Measurements from ENCODE around the gene BACH2. TPM values are rescaled to one million over a fixed set of nuclear protein-coding genes. Genes with fewer than 3 reads are reported as not detected.
A peak's percentile ranks its signal among the peaks of the same experiment; 100 is the strongest.

BACH2 gene
- polyA plus RNA-seq, 1 donor, result 11.4 TPM

- DNase-seq, result no peak
These were observed 58.0 kb downstream of the BACH2 start for GRCh38 chr6:90238496-90239266.

DNA sequence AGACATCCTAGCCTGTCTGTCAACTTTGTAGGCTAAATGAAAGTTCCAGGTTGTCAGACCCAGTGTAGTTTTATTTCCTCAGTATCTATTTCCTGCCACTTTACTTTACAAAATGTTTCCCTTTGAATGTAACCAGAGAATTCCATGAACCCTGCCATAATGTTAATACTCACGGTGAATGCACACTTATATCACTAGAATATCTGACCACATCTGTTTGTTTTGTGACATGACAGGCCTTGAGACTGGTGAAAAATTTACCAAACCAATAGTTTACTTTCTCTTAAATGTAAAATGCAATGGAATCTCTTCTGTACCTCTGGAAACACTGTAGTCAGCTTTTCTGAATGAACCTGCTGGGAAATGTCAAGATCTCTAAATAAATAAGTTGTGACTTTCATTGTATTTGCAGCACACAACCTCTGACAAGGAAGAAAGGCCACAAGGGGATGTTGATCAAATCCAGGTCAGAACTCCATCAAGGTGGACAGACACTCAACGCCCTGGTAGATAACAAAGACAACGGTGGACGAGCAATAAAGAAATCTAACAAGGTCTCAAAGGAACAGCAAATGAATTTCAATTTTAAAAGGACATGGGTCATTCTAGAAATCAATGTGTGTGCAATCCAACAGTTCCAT, 59.2 kb downstream of the BACH2 start:
- no peak for DNase-seq

GRCh38 chr6:90233994-90234393, 62.6 kb downstream of the BACH2 start:
- no peak for DNase-seq

DNA sequence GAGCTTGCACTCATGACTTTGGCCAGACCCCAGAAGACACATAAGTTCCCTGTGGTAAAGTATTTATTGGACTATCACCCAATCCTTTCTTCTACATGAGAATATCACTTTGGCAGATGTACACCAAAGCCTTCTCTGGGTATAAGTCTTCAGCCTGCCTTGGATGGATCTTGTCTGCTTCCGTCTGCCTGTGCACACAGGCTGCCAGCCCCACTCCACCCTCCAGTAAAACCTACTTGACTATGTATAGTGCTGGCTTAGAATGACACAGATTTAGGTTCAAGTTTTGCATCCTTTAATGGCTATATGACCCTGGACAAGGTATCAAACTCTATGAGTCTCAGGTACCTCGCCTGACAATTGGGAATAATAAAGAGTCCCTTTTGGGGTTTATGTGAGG, 63.4 kb downstream of the BACH2 start:
- DNase-seq, result no peak

DNA sequence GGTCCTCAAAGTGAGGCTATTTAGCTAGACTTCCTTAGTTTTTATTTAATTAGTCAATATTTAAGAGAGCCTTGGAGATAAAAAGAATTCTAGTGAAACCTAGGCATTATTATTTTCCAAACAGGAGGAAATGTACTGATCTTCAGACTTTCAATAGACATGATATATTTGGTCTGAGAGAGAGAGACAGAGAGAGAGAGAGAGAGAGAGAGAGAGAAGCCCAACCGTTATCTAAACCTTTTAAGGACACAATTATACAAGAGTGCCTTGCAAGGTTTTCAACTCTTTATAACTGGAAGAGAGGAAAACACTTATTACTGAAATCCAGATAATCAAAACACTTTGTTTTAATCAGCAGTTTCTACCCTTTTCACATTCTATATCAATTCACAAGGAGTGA, 64.8 kb downstream of the BACH2 start:
- no peak for DNase-seq

DNA sequence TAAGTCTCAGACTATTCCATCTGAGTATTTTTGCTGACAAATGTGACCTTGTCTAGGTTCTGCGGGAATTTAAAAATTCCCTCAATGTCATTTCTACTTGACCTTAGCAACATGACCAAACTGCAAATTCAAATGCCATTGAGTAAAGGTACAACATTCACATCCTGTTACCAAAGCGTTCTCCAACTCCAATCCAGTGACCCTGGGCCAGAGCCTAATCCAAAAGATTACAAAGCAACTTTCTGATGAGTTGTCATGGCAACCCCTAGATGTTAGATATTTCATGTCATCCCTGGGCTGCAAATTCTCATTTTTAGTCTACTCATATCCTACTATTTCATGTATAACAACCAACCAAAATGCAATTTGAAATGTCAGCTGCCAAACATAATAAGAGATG, 65.3 kb downstream of the BACH2 start:
- no peak for DNase-seq

- DNase-seq, result peak; percentile 35
These were observed 66.0 kb downstream of the BACH2 start for GRCh38 chr6:90230548-90231215.

DNA sequence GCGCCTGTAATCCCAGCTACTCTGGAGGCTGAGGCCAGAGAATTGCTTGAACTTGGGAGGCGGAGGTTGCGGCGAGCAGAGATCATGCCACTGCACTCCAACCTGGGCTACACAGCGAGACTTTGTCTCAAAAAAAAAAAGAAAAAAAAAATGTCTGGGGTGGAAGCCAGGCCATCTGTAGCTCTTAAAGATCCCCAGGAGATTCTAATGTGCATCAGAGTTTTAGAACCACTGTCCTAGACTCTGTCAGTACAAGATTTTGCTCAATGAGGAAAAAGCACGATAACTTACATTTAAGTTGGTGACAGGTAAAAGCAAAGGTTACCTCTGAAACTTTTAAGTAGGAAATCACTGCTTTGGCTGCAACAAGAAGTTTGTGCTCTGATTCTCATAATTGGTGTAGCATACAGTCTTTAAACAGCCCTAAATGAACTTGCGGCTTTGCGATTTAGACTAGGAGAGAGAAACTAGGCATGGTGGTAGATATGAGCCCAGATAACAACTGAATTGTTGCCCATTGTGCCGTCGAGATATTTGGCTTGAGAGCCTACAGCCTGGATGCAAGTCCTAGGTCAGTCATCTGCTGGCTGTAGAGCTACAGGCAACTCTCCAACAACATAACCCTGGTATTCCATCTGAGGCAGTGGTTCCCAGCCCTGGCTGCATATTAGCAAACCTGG, 67.2 kb downstream of the BACH2 start:
- DNase-seq, result no peak

GRCh38 chr6:90227673-90228072, 69.0 kb downstream of the BACH2 start:
- DNase-seq, result no peak

- DNase-seq, result no peak
These were observed 69.4 kb downstream of the BACH2 start for GRCh38 chr6:90227213-90227612.

DNA sequence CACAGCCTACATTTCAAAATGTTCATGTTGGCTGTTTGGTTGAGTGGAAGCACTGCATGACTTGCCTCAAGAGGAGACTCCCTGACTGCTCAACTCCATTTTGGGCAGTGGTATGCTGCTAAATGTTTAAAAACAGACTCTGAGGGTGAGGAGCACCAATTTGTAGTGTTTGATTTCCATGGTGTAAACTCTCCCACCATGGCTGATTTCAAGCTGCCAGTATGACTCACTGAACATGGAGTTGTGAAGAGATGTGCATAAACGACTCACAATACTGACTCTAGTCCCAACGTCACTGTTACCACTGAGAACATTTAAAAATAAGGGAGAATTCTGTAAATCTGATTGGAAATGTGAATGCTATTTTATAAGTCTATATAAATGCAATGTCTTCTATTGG, 70.4 kb downstream of the BACH2 start:
- no peak for DNase-seq

DNA sequence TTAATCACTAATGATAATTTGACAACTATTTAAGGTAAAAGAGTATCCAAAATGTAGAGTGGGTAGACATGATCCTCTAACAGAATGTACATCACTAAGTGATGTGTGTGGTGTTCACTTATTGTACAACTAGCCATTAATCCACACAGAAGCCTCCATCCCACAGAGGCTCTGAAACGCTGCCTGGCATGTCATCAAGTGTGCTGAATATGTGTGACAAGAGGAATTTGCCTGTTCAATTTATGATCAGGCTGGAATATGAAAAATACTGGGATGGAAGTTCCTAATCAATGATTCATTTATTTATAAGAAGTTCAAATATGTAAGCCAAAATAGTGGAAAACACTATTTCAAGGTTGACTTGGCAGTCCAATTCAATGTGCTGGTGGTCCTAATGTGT, 72.4 kb downstream of the BACH2 start:
- no peak for DNase-seq

GRCh38 chr6:90222724-90223198, 73.9 kb downstream of the BACH2 start:
- DNase-seq, result no peak

GRCh38 chr6:90222008-90222407, 74.6 kb downstream of the BACH2 start:
- no peak for DNase-seq

DNA sequence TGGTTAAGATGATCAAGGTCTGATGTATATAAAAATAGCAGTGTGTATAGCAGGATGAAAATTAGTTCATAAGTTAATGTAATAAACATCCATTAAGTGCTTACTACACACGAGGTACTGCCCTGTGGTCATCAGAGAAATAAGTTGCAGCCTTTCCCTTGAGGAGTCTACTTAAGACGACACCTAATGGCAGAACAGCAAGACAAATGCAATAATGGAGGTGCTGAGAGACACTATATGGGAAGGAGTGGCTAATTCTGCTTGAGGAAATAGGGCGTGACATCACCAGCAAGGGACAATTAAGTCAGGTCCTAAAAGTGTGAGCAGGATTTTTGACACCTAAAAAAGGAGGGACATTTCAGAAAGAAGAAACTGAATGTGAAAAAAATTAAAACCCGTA, 75.2 kb downstream of the BACH2 start:
- no peak for DNase-seq

- DNase-seq, result no peak
These were observed 76.4 kb downstream of the BACH2 start for GRCh38 chr6:90220273-90220672.

- DNase-seq, result peak; percentile 78
These were observed 77.2 kb downstream of the BACH2 start for GRCh38 chr6:90219209-90219985.

DNA sequence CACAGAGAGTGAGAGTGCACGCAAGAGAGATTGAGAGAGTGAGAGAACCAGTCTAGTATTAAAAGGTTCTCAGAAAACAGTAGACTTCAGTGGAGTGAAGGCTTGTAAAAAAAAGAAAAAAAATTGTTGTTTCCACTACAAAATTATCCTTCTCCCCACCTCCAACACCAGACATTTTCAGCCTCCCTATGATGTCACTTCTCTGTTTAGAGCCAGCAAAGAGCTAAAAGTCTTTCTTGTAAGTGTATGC, 77.8 kb downstream of the BACH2 start:
- DNase-seq, result no peak

- no peak for DNase-seq
These were observed 79.0 kb downstream of the BACH2 start for GRCh38 chr6:90217506-90218127.

DNA sequence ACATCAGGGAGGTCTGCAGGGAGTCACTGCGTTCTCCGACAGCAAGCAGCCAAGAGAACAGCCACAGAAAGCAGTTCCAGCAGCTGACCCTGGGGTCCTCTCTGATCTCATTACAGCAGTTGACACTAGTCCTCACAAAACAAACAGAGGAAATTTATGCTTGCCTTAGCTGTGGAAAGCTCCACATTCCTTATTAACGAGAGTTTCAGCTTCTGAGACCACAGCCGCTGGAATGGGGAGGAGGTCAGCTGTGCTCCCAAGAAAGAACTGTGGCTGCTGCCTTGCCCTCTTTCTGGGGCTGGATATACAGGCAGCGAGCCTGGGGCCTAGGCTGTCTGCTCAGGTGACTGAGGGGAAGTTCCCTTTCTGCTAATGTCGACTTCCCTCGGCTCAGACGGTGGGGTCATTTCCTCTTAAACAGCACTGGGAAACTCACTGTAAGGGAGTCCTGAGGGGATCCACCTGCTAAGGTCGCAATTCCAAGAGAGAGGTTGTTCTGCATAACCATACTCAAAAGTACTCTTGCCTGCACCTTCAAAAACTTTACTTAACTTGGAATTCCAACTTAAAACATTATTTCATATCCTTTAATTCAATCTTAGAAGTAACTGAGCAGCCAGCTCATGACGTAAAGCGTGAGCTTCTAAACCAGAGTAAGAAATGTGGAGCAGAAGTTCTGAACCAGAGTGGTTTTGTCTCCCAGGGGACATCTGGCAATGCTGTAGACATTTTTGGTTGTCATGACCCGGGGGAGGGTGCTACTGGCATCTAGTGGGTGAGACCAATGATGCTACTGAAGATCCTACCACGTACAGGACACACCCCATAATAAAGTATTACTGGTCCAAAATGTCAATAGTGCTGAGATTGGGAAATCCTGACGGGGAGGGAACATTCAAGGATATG, 80.3 kb downstream of the BACH2 start:
- DNase-seq, result peak; percentile 85

DNA sequence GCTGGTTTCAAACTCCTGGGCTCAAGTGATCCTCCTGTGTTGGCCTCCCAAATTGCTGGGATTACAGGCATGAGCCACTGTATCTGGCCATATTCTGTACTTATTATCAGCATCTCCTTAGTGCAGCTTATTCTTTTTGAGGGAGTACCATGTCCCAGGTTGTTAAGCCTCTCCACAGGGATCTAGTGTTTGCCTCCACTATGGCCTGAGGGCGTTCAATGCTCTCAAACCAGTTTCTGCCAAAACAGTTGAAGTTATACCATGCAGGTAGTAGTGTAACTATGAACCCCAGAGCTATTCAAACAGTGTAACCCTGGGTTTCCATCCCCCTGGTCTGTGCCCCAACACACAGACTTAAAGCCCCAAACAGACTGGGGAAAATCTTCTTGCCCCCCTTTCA, 81.7 kb downstream of the BACH2 start:
- no peak for DNase-seq

Measured in left kidney (tissue), 2 donors.